CD4-positive, alpha-beta T cell treated with Interleukin-15 for 4 hours (primary cell): ENCODE measurements around the gene ADRB1.

Experiments
- DNase-seq: peaks from one replicate; pipeline ENCODE4 v3.0.0-alpha.2; 2020; ENCODE audit warnings: low spot score

The ADRB1 gene

DNA sequence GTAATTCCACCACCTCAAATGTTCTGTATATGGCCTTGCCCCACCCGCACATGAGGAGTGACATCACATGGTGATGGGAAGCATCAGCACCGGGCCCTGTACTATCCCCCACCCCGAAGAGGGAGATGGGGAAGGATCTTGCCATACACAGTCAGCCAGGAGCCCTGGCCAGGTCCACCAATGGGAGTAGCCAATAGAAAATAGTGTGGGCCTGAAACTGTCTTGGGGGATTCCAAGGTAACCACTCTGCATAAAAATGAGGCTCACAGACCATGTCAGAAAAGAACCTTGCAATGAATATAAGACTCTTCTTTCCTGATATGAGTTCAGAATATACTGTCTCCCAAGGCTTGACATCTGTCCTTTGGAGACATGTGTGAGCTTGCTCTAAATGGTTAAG is 51.1 kb downstream of the ADRB1 start:
- DNase-seq, result no peak

DNA sequence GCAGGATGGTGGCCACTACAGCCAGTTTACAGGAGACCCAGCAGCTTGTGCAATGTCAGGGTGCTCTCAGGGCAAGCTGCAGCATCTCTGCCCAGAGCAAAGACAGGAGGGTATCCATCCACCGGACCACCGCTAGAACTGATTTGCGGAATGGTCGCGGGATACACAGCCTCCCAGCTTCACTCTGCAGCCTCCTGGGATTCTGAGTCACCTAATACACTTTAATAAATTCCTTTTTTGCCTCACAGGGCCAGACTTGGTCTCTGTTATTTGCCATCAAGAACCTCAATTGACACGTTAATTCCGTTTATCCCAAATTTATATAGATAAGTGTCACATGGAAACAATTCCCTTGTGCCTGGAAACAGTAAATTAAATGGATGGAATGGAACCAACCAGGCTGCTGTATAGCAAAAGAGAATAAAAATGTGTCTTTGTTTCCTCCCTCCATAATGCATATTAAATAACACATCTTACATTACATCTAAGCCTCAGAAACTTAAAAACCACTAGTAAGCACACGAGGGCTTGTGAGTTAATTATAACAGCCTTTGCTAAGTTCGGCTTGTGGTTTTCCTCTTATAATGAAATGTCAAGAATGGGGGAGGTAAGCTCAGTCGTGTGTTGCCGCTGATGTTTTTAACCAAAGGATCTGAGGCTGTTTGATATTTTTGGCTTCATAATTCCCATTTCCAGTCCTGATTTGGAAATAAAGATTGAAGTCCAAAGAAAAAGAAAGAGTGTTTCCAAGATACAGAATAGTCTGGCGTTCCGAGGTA is 52.1 kb downstream of the ADRB1 start:
- peak; percentile 12 for DNase-seq
